GF-D8 (cell line): Measurements from ENCODE around the gene SVOP.
"Not testable (repeated sequence)": the region's sequence is repeated elsewhere in the genome, so short reads cannot be mapped to it uniquely, and the experiment has no call there.

ENCODE experiments used
- DNase-seq: peaks from one replicate; lab custom pipeline; 2025; lab: John Stamatoyannopoulos, UW

The SVOP gene

DNA sequence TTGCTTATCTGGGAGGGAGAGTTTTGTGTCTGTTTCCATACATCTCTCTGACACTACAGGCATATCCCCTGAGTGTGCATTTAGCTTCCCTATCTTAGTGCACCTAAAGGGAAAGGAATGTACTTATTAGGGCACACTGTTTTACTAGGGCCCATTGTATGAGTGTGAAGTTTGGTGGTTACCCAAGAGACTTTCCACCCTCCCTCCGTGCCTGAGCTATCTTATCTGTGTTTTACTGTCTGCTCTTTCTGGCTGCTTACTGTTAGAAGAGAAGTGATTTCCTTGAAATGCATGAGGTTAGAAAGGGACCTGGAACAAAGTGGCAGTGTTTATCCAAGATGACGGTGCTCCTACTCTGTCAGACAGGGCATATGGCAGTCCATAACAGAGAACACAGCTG lies 8.5 kb upstream of the SVOP start:
- no peak for DNase-seq

- DNase-seq, result not testable (repeated sequence)
These were observed 7.8 kb upstream of the SVOP start for GRCh38 chr12:109028624-109029023.

- DNase-seq, result no peak
These were observed 6.9 kb upstream of the SVOP start for GRCh38 chr12:109027767-109028166.

GRCh38 chr12:109020146-109020795 lies 597 bp downstream of the SVOP start:
- no peak for DNase-seq

- DNase-seq, result no peak
These were observed 2.6 kb downstream of the SVOP start for GRCh38 chr12:109018296-109018695.

- no peak for DNase-seq
These were observed 3.9 kb downstream of the SVOP start for GRCh38 chr12:109016978-109017377.

- no peak for DNase-seq
These were observed 4.9 kb downstream of the SVOP start for GRCh38 chr12:109016016-109016415.

DNA sequence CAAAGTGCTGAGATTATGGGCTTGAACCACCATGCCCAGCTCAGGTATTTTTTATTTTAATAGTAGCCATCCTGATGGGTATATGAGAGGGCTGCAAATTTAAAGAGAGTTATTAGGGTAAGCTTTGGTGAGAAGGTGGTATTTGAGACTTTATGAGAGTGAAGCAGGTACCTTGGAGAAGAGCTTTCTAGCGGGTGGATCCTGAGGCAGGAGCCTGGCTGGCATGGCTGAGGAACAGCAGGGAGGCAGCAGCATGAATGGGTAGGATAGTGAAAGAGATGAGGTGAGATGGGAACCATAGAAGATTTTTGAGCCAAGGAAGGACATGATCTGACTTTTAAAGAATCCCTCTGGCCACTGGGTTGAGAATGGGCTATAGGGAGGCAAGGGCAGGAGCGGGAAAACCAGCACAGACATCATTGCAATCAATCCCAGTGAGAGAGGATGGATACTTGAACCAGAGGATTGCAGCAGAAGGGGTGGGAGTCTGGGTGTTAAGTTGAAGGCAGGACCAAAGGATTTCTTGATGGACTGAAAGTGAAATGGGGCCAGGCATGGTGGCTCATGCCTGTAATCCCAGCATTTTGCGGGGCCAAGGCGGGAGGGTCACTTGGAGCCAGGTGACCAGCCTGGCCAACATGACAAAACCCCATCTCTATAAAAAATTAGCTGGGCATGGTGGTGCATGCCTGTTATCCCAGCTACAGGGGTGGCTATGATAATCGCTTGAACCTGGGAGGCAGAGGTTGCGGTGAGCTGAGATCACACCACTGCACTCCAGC lies 5.7 kb downstream of the SVOP start:
- DNase-seq, result no peak

- no peak for DNase-seq
These were observed 10.6 kb downstream of the SVOP start for GRCh38 chr12:109010259-109010658.

DNA sequence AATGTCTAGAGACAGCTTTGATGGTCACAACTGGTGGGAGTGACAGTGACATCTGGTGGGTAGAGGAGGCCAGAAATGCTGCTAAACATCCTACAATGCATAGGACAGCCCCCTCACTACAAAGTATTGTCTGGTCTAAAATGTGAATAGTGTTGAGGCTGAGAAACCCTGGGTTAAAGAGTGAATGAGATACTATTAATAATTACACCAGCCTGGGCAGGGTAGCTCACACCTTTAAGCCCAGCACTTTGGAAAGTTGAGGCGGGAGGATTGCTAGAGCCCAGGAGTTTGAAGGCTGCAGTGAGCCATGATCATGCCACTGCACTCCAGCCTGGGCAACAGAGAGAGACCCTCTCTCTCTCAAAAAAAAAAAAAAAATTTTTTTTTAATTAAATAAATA lies 11.1 kb downstream of the SVOP start:
- no peak for DNase-seq

GRCh38 chr12:109004017-109004416 lies 16.9 kb downstream of the SVOP start:
- DNase-seq, result no peak

GRCh38 chr12:108996320-108996719 lies 24.5 kb downstream of the SVOP start:
- DNase-seq, result no peak

DNA sequence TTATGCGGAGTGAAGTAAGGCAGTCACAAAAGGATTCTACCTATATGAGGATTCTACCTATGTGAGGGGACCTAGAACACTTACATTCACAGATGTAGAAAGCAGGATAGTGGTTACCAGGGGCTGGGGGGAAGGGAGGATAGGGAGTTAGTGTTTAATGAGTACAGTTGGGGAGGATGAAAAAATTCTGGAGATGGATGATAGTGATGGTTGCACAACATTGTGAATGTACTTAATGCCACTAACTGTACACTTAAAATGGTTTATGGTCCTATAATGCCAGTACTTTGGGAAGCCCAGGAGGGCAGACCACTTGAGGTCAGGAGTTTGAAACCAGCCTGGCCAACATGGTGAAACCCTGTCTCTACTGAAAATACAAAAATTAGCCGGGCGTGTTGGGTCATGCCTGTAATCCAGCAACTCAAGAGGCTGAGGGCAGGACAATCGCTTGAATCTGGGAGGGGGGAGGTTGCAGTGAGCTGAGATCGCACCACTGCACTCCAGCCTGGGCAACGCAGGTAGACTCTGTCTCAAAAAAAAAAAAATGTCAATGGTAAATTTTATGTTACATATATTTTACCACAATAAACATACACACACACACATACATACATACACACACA lies 25.4 kb downstream of the SVOP start:
- DNase-seq, result no peak

DNA sequence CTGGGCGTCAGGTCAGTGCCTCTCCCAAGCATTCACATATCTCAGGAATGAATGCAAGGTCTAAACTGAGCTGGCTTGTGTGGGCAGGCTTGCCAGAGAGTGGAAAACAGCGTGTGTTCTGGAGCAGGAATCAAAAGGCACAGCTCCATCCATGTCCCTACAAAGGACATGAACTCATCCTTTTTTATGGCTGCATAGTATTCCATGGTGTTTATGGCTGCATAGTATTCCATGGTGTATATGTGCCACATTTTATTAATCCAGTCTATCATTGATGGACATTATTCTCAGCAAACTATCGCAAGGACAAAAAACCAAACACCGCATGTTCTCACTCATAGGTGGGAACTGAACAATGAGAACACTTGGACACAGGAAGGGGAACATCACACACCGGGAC lies 30.8 kb downstream of the SVOP start:
- DNase-seq, result not testable (repeated sequence)

DNA sequence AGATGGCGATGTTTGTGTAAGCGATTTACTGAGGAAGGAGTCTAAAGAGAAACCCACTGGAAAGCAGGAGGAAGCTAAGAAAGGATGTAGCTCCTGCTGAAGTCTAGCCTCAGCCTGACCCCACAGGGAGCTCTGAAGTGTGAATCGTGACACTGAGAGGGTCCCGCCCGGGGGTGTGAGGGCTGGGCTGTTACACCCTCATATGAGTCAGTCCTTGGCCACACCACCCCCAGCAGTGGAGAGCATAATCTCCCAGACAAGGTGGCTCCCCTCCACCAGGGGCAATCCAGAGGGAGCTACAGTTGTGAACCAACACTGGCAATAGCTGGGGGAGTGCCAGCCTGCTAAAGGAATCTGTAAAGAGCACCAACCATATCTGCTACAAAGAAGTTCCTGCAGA lies 31.5 kb downstream of the SVOP start:
- no peak for DNase-seq

- DNase-seq, result no peak
These were observed 35.1 kb downstream of the SVOP start for GRCh38 chr12:108985750-108986149.

DNA sequence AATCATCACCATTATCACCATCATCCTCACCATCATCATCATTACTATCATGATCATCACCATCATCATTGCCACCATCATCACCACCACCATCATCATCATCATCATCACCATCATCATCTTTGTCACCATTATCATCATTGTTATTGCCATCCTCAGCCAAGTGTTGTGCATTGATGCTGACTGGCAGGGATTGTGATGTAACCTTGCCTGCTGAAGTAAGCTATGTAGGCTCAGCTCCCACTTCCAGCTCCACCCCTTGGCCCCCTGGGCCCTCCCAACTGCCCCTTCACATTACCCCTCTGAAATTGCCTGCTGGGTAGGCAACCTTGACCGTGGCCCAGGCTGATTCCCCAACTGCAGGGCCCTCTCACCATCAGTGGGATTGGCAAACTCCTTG lies 37.6 kb downstream of the SVOP start:
- DNase-seq, result no peak

- no peak for DNase-seq
These were observed 38.1 kb downstream of the SVOP start for GRCh38 chr12:108982621-108983219.

GRCh38 chr12:108981835-108982234 lies 39.0 kb downstream of the SVOP start:
- no peak for DNase-seq

DNA sequence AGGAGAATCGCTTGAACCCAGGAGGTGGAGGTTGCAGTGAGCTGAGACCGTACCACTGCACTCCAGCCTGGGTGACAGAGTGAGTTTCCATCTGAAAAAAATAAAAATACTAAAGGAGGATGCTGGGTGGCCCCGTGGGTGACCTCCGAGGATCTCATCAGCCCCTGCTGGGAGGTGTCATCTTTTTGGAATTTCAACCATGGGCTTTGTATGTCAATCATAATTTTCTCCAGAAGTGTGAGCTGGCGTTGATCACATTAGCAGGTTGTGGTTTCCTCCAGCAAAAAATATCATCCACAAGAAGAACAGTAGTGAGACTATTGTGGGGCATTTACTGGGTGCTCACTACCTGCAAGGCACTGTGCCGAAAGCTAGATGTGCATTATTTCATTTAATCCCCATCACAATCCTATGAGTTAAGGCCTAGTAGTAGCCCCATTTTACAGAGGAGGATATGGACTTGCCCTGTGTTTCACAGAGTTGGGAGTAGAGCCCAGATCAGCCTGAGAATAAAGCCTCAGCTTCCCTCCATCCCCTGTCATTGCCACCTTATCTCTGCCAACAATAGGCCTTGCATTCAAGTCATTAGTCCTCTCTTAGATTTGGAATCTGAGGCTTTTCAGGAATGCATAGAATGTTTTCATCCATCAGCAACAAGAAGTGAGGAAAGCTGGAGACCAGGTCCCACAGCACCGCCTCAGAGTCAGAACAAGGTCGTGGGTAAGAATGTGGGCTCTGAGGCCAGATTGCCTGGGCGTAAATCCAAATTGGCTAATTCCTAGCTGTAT lies 39.8 kb downstream of the SVOP start:
- no peak for DNase-seq

DNA sequence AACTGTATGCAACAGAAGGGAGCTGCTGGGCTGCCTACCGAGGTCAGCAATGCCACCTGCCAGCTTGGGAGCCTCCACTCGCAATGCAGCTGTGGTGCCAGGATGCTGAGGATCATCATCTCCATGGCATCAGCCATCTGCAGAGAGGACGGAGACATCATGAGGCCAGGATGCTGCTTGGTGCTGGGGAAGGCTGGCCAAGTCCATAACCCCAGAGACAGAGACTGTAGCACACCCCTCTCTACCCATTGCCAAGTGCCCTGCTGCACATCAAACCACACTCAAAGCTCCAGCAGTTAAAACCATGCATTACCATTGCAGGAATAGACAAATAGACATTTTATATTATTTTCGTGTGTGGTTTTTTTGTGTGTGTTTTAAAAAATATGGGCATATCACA lies 43.5 kb downstream of the SVOP start:
- DNase-seq, result no peak

GRCh38 chr12:108975024-108975593 lies 45.8 kb downstream of the SVOP start:
- no peak for DNase-seq
